HCEC 1CT (cell line): ENCODE measurements around the gene SLC4A5.
"Not testable (repeated sequence)": the region's sequence is repeated elsewhere in the genome, so short reads cannot be mapped to it uniquely, and the experiment has no call there.

ENCODE experiments used
- DNase-seq: peaks from one replicate; pipeline ENCODE4 v3.0.0-alpha.2; 2017

The SLC4A5 gene

DNA sequence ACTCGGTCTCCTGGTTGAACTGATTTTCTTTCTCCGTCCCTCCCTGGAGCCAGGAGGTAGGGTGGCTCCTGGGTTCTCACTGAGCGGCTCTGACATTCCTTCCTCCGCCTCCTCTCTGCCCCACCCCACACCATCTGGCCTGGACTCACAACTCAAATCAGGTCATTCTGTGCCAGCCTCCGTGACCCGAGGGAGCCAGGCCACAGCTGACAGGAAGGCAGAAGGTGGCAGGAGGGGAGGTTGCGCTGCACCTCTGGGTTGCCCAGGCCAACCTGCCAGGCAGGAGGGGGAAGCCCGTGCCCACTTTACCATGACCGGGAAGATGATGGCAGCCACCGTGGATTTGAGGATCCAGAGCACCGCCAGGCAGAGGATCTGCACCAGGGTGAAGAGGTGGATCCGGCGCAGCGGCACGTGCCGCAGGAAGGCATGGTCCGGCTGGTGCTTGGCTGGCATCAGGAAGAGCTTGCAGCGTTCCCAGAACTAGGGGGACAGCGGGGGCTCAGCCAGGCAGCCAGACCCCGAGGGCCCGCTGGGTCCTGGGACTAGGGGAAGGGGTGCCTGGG, 116.5 kb downstream of the SLC4A5 start:
- no peak for DNase-seq

DNA sequence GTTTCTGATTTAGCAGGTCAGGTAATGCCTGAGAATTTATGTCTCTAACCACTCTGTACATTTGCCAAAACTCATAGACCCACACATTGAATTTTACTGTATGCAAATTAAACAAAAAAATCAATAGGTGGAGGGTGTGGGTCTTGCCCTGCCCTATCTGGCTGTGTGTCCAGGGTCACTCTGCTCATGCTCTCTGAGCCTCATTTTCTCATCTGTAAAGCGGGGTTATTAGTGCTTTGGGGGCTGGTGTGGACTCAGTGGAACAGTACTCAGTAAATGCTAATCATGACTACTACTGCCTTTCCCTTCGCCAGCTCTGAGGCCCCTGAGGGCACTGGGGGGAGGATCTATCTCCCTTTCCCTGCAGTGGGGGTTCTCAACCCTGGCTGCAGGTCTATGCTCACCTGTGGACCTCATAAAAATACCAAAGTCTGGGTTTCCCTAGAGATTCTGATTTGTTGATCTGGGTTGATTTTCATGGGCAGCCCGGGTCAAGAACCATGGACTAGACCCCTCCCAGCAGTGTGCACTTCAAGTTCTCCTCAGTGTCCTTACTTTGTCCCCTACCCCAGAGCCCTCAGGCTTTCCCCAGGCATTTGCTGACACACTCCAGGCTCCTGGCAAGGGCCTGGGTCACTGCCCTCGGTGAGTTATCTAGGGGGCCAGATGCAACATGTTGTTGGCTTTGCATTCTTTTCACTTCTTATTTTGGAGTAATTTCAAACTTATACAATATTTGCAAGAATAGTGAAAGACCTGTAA, 117.3 kb downstream of the SLC4A5 start:
- no peak for DNase-seq

DNA sequence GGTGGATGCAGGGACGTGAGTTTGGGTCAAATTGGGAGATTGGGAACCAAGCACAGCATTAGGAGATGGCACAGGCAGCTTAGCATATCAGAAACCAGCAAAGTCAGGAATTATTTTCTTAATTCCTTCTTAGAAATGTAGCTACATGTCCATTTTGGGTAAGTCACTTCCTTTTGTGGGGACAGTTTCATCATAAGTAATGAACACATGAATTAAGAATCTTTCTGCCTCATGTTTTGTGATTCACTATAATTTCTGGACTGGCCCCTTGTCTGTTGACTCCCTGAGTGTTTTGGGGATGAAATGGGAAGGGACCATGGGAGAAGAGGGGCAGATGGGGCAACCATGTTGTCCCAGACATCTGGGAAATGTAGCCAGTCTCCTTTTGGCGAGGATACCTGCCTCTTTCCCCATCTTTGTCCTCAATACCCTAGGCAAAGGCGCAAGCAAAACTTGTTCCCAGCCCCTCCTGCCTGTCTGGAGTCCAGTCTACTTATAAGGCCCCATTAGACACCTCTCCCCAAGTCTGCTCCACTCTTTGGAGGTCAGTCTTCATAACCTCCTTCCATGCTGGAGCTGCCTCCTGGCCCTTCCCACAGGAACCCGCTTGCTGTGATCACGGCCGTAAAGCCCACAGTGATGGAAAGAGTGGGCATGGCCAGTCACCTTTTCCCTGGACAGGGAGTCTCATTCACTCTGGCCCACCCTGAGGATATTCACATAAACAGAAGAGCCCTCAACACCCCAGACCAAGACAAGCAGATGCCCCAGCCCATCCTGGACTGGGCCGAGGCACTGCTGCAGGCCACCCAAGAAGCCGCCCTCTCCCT, 119.1 kb downstream of the SLC4A5 start:
- DNase-seq, result peak; percentile 28

DNA sequence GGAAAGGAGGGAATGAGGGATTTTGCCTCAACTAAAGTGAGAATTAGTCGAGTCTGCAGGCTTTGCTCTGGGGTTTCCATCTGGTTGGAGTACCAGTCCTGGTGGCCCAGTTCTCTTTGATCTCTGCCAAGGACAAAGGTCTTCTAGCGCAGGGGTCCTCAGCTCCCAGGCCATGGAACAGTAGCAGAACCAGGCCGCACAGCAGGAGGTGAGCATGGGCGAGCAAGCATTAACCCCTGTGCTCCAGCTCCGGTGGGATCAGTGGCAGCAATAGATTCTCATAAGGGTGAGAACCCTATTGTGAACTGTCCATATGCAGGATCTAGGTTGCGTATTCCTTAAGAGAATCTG, 120.9 kb downstream of the SLC4A5 start:
- DNase-seq, result no peak

DNA sequence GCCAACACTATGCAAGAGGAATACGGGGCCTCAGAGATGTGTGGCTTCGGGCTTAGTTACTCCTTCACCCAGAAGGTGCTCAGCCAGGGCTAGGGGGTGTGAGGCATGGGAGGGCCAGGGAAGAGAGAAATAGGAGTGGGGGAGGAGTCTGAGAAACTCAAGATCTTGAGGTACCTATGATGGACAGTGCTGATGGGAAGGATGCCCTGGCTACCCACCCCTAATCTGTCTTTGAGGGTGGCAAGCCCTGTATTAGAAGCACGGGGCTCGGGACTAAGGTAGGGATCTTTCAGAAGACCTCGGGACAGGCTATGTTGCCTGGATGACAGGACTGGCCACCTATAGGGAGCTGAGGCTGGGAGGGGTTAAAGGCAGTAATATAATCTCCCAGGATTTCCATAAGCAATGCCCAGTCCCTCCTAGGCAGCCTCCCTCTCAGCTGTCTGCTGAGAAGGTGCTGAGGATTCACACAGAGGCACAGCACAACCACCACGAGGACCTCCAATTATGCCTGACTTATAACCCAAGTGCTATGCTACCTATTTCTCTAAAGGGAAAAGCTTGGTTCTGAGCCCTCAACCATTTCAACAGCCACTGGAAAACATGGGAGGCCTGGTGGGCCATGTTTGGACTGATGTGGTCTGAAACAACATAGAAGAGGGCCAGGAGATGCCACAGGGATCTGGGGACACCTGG, 121.5 kb downstream of the SLC4A5 start:
- no peak for DNase-seq

DNA sequence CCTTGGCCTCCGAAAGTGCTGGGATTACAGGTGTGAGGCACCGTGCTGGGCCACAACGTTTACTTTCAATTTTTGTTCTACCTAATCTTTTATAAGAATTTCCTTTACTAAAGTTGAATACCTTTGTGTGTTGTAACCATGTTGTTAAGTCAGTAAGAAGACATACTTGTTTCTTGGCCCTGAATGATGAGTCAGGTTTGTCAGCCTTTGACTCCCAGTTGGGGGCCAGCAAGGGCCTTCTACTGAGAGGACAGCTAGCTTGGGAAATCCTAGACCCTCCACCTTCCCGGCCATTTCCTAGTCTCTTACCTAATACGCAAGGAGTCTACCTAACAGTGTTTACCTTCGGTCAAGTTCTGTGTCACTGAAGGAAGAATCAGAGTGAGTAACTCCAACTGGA, 122.1 kb downstream of the SLC4A5 start:
- DNase-seq, result no peak

DNA sequence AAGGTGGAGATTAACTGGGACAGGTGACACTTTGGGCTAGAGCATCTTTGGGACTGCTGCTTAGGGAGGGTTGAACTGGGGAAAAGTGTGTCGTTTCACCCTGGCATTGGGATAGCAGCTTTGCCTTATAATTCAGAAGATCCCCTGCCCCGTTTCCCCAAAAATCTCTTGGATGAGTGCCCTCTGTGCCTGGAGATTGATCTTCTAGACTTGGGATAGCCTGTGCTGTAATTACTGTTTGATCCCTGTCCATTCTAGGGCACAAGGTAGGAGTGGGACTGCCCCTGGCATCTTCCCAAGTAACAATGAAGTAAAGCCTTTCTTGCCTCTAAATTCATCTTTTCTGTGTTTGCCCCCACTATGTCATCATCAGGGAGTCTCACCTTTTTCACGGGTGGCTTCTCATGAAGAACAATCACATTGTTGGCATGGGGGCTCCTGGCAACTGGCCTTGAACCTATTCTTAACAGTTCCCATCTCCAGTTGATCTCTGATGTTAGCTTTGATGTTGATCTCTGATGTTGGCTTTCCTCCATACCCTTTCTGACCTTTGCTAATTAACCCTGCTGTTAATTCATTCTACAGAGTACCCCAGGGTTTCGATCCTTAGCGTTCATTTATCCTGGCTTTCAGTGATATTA, 123.2 kb downstream of the SLC4A5 start:
- no peak for DNase-seq

DNA sequence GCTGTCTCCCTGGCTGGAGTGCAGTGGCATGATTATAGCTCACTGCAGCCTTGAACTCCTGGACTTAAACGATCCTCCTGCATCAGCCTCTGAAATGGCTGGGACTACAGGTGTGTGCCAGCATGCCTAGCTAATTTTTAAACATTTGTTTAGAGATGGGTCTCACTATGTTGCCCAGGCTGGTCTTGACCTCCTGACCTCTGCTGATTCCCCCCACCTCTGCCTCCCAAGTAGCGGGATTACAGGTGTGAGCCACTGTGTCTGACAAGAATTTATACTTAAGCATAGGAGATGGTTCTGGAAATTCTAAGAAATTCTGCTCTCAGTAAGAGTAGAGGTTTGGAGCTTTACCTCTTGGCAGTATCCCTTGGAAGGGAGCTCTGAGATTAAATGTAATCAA, 126.6 kb downstream of the SLC4A5 start:
- DNase-seq, result no peak

DNA sequence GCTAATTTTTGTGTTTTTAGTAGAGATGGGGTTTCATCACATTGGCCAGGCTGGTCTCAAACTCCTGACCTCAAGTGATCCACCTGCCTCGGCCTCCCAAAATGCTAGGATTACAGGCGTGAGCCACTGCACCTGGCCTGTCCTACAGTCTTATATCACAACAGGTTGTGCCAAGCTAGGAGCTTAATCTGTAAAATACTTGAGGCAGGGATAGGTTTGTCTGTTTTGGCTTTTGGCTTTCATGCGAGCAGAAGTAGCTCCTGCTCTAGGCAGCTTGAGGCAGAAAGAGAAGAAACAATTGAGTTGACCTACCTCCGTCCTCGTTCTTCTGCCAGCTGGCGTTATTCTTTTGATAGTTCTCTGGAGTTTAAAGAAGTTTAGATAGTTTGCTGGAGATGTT, 127.4 kb downstream of the SLC4A5 start:
- DNase-seq, result not testable (repeated sequence)

DNA sequence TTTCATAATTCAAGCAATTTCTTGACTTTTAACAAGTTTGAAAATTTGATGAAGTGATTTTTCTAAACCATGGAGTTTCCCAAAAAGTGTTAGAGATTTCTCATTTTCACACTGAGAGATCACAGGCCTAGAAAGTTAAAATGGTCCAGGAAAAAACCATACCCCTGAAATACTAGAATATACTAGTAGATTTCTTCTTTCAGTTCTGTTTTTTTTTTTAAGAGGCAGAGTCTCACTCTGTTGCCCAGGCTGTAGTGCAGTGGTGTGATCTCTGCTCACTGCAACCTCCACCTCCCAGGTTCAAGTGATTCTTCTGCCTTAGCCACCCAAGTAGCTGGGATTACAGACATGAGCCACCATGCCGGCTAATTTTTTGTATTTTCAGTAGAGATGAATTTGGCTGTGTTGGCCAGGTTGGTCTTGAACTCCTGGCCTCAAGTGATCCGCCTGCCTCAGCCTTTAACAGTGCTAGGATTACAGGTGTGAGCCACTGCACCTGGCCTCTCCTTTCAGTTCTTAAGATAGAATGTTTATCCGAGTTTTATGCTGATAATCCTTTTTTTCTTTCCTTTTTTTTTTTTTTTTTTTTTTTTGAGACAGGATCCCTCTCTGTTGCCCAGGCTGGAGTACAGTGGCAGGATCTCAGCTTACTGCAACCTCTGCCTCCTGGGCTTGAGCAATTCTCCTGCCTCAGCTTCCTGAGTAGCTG, 130.4 kb downstream of the SLC4A5 start:
- DNase-seq, result no peak

DNA sequence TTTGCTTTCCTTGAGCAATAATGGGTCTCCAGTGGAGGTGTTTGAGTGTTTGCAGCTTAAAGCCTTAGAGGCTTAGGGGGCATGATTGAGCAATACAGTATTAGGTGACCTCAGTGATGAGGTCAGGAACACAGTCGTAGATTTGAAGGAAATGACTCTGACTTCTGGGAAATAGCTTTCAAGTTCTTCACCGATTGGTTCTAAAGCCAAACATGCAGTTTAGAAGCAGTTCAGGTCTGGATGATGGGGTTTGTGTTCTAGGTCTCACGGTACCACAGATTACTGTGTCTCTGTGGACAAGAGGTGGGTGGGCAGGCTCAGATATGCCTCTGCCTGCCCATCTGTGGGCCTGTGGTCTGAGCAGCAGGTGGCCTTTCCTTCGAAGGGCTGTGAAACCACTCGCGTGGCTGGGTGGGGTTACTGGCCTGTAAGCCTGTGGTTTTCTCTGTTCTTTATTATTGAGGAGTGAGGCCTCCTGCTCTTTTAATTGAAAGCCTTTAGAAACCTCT, 137.0 kb downstream of the SLC4A5 start:
- peak; percentile 85 for DNase-seq

DNA sequence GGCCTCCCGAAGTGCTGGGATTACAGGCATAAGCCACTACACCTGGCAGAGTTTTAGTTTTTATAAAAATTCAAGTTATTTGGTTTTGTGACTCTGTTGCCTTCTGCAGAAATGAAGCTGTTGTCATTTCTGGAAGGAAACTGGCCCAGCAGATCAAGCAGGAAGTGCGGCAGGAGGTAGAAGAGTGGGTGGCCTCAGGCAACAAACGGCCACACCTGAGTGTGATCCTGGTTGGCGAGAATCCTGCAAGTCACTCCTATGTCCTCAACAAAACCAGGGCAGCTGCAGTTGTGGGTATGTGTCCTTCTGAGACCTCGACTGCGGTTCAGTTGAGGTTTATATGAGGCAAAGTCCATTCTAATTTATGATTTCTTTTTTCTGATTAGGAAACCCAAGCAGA, 137.6 kb downstream of the SLC4A5 start:
- DNase-seq, result no peak

DNA sequence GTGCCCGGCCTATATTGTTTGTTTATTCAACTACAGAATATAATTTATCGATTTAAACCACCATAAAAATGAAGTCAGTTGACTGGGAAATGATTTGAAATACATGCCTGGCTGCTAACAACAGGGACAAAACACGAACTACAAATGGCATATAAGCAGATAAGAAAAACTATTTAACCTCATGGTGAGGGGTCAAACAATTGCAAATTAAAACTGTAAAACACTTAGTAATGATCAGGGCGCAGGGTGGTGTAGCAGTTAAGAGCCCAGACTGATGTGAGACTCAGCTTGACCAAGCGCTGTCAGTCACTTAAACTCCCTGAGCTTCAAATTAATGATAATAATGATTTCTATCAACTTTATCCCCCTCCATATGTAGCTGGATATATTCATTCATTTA, 138.1 kb downstream of the SLC4A5 start:
- DNase-seq, result no peak

DNA sequence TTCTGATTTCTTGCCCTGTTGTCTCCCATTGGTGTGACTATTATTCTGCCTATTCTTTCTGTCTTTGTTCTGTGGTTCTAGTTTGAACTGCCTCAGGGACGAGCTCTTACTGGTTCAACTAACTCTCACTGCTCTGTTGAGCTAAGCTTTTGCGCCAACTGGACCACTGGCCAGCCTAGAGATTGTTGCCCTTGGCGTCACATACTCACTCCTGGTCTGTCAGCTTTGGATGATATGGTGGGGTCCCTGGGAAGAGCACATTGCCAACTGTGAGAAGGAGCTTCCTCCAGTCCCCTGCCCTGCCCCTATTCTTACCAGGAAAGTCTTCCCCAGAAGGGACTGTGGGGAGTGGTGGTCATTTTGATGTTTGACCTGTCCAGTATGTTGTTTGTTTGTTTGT, 138.8 kb downstream of the SLC4A5 start:
- DNase-seq, result no peak

DNA sequence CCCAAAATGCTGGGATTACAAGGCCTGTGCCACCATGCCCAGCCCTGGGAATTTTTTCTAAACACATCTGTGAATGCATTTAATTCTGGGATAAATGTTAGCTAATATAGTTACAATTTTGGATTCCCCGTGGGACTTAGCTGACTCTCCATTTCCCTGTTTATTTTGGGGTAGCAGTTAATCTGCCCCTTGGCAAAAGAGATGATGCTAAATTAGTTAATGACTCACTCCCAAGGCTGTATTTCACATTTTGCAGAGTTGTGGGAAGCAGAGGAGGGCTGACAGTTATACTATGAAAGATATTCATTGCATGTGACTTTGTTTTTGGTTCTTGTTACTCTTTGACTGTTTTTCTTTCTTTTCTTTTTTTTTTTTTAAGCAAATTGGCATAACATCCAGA, 141.6 kb downstream of the SLC4A5 start:
- DNase-seq, result peak; percentile 76

DNA sequence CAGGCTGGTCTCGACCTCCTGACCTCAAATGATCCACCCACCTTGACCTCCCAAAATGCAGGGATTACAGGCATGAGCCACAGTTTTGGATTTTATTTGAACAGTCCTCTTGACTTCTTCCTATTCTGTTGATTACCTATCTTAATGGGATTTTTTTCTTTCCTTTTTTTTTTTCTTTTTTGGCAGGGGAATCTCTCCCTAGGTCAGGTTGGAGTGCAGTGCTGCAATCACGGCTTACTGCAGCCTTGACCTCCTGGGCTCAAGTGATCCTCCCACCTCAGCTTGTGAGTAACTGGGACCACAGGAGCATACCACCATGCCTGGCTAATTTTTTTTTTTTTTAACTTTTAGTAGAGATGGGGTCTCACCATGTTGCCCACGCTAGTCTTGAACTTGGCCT, 142.0 kb downstream of the SLC4A5 start:
- DNase-seq, result no peak

DNA sequence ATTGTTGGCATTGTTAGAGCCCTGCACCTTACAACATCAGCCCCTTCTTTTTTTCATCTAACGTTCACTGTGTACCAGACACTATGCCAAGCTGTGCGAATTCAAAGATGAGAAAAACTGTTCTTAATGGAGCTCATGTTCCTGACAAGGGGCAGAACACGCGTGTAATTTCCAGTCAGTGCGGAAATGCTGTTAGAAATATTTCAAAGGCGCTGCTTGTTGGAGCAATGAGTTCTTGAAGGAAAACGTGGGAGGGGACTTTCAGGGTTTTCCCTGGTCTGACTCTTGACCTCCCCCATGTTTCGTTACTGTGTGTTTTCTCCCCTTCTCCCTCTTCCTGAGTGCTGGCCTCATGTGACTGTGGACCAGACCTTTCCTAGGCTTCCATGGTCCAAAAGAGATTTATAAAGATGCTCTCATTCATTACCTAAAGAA, 143.3 kb downstream of the SLC4A5 start:
- no peak for DNase-seq

DNA sequence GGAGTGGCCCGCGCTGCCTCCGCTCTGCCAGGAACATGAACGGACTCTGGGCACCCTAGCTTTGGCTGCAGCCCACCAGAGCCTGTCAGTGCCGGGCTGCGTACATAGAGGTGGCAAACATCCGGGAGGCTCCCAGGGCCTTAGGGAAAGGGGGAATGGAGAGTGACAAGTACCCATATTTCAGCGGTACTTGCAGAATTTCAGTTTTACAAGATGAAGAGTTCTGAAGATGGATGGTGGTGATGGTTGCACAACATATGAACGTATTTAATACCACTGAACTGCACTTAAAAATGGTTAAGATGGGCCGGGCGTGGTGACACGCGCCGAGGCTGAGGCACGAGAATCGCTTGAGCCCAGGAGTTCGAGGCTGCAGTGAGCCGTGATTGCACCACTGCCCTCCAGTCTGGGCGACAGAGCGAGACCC, 143.9 kb downstream of the SLC4A5 start:
- DNase-seq, result no peak

DNA sequence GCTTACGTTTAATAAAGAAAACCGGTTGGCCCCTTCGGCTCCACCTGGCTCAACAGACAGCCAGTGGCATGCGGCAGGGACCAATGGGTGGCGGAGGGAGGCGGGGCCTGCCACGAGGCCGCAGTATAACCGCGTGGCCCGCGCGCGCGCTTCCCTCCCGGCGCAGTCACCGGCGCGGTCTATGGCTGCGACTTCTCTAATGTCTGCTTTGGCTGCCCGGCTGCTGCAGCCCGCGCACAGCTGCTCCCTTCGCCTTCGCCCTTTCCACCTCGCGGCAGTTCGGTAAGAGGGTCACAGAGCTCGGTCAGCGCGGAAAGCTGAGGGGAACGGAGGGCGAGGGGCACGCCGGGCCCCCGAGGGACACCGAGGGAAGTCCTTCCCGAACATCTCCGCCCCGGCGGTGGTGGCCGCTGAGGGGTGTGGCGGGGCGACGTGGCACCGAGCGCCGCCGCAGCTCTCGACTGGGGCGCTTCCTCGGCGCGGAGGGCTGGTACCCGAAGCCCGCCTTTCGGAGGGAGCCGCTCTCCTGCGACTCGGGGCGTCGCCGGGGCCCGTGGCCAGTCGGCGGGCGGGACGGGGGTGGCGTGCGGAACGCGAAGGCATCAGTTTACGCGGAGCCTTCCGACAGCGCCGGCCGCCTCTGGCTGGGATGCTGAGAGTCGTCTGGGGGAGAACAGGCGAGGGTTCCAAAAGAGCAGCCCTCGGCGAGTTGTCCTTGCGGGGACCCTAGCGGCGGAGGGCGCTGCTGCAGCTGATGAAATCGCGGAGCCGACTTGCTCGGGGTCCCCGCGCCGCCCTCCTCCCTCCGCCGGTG, 144.5 kb downstream of the SLC4A5 start, which contains the start of gene MTHFD2:
MTHFD2 (plus strand) TSS at position 155 of the 814 bp plus-strand sequence; CDS start at position 182, 27 bp downstream.
- peak; percentile 97 for DNase-seq

DNA sequence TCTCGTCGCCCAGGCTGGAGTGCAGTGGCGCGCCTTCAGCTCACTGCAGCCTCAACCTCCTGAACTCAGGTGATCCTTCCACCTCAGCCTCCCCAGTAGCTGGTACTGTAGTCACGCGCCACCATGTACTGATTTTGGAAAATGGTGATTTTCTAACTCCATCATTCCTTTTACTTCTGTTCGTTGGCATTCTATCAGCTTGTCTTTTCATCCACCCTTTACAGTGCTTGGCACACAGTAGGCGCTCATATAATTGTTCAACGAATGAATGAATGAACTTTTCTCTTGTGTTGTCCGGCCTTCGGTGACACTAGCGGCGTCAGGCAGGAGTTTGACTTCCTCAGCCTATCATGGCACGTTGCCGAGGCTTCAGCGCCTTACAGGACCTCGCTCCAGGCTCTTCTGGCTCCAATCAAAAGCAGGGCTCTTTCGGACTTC, 145.2 kb downstream of the SLC4A5 start:
- no peak for DNase-seq

DNA sequence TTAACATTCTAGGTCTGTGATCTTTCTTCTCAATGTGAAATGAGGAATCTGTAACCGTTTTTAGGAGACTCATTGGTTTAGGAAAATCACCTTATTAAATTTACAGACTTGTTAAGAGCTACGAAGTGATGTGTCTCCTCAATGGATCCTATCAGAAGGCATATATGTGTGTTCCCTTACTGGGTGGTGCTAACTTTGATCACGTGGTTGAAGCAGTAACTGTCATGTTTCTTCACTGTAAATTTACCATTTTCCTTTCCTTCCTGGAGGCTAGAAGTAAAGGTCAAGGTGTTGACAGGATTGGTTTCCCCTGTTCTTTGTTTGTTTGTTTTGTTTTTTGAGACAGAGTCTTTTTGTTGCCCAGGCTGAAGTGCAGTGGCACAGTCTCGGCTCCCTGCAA, 146.2 kb downstream of the SLC4A5 start:
- DNase-seq, result no peak
